Naive B cell (primary cell): Measurements from ENCODE around the gene HAL. TPM values are rescaled to one million over a fixed set of nuclear protein-coding genes. Genes with fewer than 3 reads are reported as not detected.
A peak's percentile ranks its signal among the peaks of the same experiment; 100 is the strongest.

ENCODE experiments used
- ATAC-seq, 2 donors: fragments of 150-1000 bp; cut with Tn5 transposase; 2 replicates each; pipeline ENCODE4 v1.10.0; 2021; ENCODE audit warnings: low read depth in 2 of 2, mild to moderate bottlenecking in 2 of 2, moderate library complexity in 2 of 2
- DNase-seq: peaks from one replicate; pipeline ENCODE4 v3.0.0; 2022
- H3K27ac Mint-ChIP-seq, 6 donors: one replicate each; pipeline ENCODE4 v1.8.0; 2020 to 2022; ENCODE audit warnings: mild to moderate bottlenecking in 6 of 6, mixed read lengths in 6 of 6, moderate library complexity in 5 of 6, inconsistent platforms in 2 of 6
- H3K27me3 Mint-ChIP-seq, 3 donors: one replicate each; pipeline ENCODE4 v1.8.0; 2021 to 2022; ENCODE audit warnings: mixed read lengths in 3 of 3, mild to moderate bottlenecking in 1 of 3
- H3K36me3 Mint-ChIP-seq, 2 donors: one replicate each; pipeline ENCODE4 v1.8.0; 2020 to 2022; ENCODE audit warnings: mixed read lengths in 2 of 2, inconsistent platforms in 1 of 2, mild to moderate bottlenecking in 1 of 2
- H3K4me1 Mint-ChIP-seq, 3 donors: one replicate each; pipeline ENCODE4 v1.8.0; 2020 to 2022; ENCODE audit warnings: mixed read lengths in 3 of 3, inconsistent platforms in 1 of 3, mild to moderate bottlenecking in 1 of 3, moderate library complexity in 1 of 3
- H3K4me3 Mint-ChIP-seq, 8 donors: one replicate each; pipeline ENCODE4 v1.8.0; 2020 to 2022; ENCODE audit warnings: mild to moderate bottlenecking in 8 of 8, mixed read lengths in 8 of 8, moderate library complexity in 8 of 8, inconsistent platforms in 2 of 8
- H3K9me3 Mint-ChIP-seq, 7 donors: one replicate each; pipeline ENCODE4 v1.8.0; 2020 to 2022; ENCODE audit warnings: mixed read lengths in 7 of 7, mild to moderate bottlenecking in 5 of 7, inconsistent platforms in 2 of 7, moderate library complexity in 1 of 7
- polyA plus RNA-seq, 6 donors: library from polyadenylated mRNA; unstranded; fragments of 300-500 nt; fragmentation: Illumina TruSeq; gene quantifications; one replicate each; pipeline ENCODE4 v1.2.3, GENCODE V29; 2021; ENCODE audit warnings: low read depth in 6 of 6

HAL gene
- polyA plus RNA-seq, 6 donors from 2014 or later: 0.36 to 1.4 (median 0.75) TPM; not detected in 2

DNA sequence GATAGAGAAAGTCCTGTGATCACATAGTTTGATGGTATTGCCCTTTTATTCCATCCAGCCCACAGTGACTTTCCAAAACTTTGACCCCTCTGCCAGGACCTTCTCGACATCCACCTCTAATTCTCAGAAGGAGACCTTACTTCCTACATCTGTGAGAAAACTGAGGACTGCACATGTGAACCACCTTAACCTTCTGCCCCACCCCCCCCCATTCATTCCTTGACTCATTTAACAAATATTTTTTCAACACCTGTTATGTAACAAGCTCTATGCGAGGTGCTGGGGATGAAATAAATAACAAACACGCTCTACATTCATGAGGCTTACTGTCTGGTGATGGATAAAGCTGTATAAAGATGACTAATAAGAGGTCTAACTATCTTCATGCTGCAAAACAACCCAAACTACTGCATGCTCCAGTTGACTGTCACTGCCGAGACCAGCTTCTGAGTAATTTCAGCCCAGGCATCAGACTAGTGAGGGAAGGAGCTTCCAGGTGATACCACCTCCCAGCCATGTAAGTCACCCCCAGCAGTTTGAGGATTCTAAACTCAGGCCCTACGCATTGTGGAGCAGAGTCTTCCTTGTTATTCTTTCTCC is 1.9 kb upstream of the HAL start:
- Mint-ChIP-seq H3K36me3 (peaks cover 12 to 19% of the 10 kb centered on the region in 2 donors), H3K4me3 (no peak overlapping the region), H3K4me1 (peaks cover 10 to 15% (median 13%) of the 10 kb centered on the region in 3 donors), H3K27me3 (no peaks in the 10 kb centered on the region), H3K27ac (peak overlapping the region in 2 of 6 donors; percentile 8 to 61), H3K9me3 (no peaks in the 10 kb centered on the region)
- ATAC-seq: no peak
- DNase-seq: no peak

DNA sequence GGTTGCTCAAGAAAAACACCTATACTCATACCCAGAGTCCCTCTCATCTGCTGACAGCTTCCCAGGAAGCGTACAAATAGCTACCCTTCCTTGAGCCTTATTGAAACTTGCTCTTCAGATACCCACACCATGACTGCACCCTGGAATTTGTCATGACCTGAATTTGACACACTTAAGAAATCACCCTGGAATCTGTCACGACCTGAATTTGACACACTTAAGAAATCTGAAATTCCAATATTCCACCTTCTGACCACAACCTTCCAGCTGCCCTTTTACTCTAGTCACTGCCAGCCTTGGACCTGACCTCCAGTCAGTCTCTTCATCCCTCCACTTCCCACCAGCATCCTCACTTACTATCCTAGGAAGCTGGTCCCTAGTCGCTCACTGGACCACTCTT is 1.1 kb upstream of the HAL start:
- Mint-ChIP-seq H3K4me1 (peaks cover 10 to 15% (median 13%) of the 10 kb centered on the region in 3 donors), H3K27me3 (no peaks in the 10 kb centered on the region), H3K4me3 (no peak overlapping the region), H3K36me3 (peaks cover 5 to 24% of the 10 kb centered on the region in 2 donors), H3K27ac (peak overlapping the region in 1 of 6 donors; percentile 11), H3K9me3 (no peaks in the 10 kb centered on the region)
- ATAC-seq (no peak), DNase-seq (no peak)

DNA sequence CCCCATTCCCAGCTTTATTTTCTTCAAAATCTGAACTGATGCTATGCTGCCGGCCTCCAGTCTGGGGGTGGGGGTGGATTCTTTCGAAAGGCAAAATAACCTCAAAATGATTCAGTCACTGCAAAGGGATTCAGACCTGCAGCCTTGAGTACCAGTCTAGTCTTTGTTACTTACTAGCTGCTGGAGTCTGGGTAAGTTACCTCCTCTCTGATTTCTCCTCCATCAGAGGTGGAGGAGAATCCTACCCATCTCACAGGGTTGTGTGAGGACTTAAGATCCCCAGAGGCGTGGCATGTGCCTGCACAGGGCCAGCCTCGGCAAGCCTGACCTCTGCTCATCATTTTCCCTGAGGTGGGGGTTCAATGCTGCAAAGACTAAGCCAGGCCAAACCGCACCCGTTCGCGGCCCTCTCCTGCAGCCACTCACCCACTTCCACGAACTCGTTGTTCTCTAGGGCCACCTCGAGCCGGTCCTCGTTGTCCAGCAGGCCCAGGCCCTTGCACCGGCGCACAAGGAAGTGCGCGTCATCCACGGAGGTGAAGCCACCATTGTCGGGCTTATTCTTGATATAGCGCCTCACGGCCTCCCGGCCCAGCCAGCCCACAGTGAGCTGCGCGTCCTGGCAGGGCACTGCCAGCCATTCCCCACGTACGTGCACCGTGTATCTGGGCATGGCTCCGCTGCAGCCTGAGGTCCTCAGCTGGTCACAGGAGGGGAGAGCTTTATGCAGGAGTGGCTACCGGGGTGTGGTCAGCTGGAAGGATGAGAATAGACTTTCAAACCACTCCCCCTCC is 709 bp downstream of the HAL start:
- Mint-ChIP-seq H3K4me1 (peaks cover 10 to 15% (median 13%) of the 10 kb centered on the region in 3 donors), H3K27me3 (no peaks in the 10 kb centered on the region), H3K27ac (peak overlapping the region in 2 of 6 donors; percentile 1 to 59), H3K36me3 (peaks cover 5 to 16% of the 10 kb centered on the region in 2 donors), H3K9me3 (no peaks in the 10 kb centered on the region), H3K4me3 (no peak overlapping the region)
- DNase-seq (no peak), ATAC-seq (no peak)

DNA sequence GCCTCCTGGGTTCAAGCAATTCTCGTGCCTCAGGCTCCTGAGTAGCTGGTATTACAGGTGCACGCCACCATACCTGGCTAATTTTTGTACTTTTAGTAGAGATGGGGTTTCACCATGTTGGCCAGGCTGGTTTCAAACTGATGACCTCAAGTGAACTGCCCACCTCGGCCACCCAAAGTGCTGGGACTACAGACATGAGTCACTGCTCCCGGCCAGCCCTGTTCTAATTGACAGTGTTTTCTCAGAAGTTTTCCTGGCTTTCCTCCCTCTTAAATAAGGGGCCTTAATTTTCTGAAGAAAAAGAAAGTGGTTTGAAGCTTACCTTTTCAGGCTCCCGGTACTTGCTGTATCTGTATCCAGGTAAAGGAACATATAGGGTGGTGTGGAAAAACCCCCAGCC is 1.7 kb downstream of the HAL start:
- ATAC-seq (no peak), DNase-seq (no peak)
- H3K4me3 Mint-ChIP-seq: no peak overlapping the region
- peaks cover 9 to 13% (median 10%) of the 10 kb centered on the region in 3 donors for H3K4me1 Mint-ChIP-seq
- no peaks in the 10 kb centered on the region for H3K9me3 Mint-ChIP-seq
- H3K27me3 Mint-ChIP-seq: no peaks in the 10 kb centered on the region
- no peak overlapping the region for H3K27ac Mint-ChIP-seq
- H3K36me3 Mint-ChIP-seq: peaks cover 5 to 16% of the 10 kb centered on the region in 2 donors

DNA sequence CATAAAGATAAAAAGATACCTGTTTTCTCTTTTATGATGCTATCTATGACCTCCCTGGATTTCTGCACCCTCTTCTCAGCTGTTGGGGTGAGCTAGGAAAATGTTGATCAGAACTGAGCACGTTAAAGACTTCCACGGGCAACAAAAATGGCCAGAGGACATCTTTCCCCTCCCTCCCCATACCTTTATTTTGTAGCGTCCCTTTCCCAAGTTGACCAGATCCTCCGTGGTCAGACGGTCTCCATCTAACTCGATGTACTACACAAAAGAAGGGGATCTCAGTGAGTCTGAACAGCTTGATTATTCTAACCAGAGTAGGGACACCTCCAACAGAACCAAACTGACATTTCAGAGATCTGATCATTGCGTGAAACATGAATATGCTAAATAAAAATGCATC is 2.2 kb downstream of the HAL start:
- no peak overlapping the region for H3K4me3 Mint-ChIP-seq
- H3K9me3 Mint-ChIP-seq: no peaks in the 10 kb centered on the region
- H3K27me3 Mint-ChIP-seq: no peaks in the 10 kb centered on the region

DNA sequence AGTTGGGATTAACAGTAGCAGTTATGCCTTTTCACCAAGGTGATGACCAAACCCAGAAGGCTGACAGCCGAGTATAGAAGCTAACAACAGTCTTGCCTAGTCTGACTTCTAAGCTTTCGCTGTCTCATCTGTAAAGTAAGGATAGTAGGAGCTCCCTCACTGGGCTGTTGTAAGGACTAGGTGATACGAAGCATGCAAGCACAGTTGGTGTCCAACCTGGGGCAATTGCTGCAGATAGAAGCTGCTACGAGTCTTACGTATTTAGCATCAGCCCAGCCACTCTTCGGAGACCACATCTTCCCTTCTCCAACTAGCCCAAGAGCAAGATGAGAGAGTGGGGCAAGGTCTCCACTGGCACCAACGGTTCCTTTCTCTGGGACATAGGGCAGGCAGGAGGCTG is 6.0 kb downstream of the HAL start:
- no peaks in the 10 kb centered on the region for H3K27me3 Mint-ChIP-seq
- no peaks in the 10 kb centered on the region for H3K9me3 Mint-ChIP-seq
- ATAC-seq (no peak), DNase-seq (no peak)
- peaks cover 0 to 7% (median 0%) of the 10 kb centered on the region in 3 donors for H3K4me1 Mint-ChIP-seq
- H3K4me3 Mint-ChIP-seq: no peak overlapping the region
- peaks cover 5 to 17% of the 10 kb centered on the region in 2 donors for H3K36me3 Mint-ChIP-seq
- peak overlapping the region in 1 of 6 donors; percentile 45 for H3K27ac Mint-ChIP-seq

More for the DNA sequence above, 2.2 kb downstream of the HAL start:
- no peak overlapping the region for H3K27ac Mint-ChIP-seq
- H3K4me1 Mint-ChIP-seq: peaks cover 6 to 9% (median 8%) of the 10 kb centered on the region in 3 donors
- ATAC-seq: no peak
- peaks cover 5 to 18% of the 10 kb centered on the region in 2 donors for H3K36me3 Mint-ChIP-seq
- DNase-seq: no peak

DNA sequence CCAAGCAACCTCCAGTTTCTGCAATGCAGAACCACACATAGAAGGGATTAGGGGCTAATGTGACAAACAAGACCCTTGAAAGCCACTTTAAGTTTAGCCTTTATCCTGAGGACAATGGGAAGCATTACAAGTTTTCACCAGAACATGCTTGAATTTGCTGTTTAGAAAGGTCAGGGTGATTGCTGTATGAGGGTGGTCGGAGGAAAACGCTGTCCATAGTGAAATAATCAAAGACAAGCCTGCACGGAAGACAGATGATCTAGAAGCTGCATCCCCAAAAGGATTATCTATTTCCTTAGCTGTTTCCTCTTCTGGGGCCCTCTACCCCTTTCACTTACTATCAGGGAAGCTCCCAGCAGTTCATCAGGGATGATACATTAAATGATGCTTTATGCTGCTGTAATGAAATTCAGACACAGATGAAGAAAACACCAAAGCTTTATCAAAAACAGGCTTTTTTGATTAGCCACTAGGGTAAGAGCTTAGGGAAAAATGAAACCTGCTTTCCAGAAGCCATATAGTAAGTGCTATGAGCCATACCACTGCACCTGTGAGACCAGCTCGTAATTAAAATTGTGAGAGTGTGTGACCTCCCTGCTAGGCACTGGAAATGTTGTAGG is 6.5 kb downstream of the HAL start:
- H3K27me3 Mint-ChIP-seq: no peaks in the 10 kb centered on the region
- ATAC-seq: no peak
- no peak overlapping the region for H3K4me3 Mint-ChIP-seq
- no peak overlapping the region for H3K27ac Mint-ChIP-seq
- DNase-seq: no peak
- no peaks in the 10 kb centered on the region for H3K9me3 Mint-ChIP-seq
- peaks cover 5 to 17% of the 10 kb centered on the region in 2 donors for H3K36me3 Mint-ChIP-seq
- H3K4me1 Mint-ChIP-seq: peaks cover 0 to 7% (median 0%) of the 10 kb centered on the region in 3 donors

DNA sequence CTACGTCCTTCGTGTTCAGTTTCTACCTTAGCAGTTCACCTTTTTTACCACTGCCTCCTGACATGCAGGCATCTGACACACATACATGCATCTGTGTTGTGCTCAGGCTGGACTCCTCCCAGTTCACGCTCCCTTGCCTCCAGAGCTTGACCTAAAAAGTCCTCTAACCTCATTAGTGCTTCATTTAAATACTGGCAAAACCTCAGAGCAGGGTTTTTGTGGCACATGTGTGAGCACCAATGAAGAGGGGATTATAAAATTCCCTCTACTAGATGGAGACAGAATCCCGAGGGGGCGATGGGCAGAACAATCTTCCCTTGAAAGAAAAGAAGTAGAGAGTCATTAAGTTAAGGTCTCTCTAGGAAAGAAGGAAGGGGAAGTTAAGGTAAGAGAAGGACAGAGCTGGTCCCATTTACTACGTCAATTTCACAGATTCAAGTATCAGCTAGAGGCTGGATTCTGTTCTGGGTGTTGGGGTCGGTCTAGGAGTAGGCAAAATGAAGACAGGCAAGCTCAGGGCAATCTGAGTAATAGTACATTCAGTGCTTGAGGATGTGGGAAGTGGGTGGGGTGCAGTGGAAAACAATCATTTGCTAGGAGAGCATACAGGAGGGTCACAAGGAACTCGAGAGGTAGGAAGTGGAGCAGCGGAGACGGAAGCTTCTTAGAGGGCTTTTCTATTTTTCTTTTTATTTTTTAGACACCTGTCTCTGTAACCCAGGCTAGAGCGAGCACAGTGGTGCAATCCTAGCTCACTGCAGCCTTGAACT is 7.5 kb downstream of the HAL start:
- Mint-ChIP-seq H3K36me3 (peaks cover 5 to 17% of the 10 kb centered on the region in 2 donors), H3K27me3 (no peaks in the 10 kb centered on the region), H3K4me1 (peaks cover 0 to 7% (median 0%) of the 10 kb centered on the region in 3 donors), H3K9me3 (no peaks in the 10 kb centered on the region), H3K4me3 (no peak overlapping the region), H3K27ac (no peak overlapping the region)
- DNase-seq (no peak), ATAC-seq (no peak)

DNA sequence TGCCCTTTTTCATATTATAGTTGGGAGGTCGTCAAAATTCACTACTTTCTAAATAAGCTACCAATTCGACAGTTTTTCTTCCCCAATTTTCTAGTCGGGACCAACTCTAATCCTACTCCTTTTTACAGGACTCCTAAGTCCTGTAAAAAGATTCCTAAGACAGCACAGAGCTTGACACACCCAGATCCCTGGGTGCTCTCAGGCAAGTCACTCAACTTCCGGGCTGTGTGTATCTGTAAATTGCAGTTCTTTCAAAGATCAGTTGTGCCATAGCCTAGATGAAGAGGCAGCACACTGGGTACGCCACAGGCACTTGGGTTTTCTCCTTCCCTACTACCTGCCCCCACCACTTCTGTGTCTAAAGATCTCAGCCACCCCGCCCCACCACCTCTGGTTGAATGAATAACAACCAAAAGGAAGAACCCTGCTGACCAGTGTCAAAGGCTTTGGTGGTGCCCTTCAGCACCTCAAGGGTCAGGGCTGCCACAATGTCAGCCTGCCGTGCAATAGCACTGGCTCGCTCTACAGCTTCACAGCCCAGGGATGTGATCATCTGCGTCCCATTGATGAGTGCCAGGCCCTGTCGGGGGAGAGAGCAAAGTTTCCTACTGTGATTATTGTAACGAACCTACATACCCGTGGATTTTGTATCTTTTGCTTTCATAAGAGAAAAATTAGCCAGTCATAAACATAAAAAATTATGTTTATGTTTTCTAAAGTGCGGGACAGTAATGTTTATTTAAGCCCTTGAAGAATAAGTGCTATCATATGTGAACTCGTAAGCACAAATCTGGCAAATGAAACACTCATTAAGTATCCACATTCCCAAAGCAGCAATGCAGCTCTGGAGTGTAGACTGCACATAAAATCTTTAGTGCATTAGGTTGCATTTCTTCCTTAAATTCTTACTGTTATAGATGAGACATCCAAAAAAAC is 9.2 kb downstream of the HAL start:
- Mint-ChIP-seq H3K4me3 (no peak overlapping the region), H3K27me3 (no peaks in the 10 kb centered on the region), H3K36me3 (peaks cover 5 to 8% of the 10 kb centered on the region in 2 donors)

DNA sequence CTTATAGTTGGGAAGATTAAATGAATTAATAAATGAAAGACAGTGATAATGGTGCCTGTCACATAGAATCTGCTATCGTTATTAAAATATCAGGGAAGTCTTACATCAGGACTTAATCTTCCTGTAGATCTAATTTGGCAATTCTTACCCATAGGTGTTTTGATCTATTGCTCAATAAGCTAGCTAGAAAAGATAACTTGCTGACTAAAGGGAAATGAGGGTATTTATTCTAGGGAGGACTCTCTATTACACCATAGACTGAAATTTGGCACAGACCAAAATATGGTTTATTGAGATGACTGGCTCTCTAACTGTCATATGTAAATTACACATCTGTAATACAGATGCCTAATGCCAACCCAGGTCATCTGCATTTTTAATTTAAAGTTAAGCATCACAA is 11.5 kb downstream of the HAL start:
- Mint-ChIP-seq H3K27ac (no peak overlapping the region), H3K4me1 (peaks cover 0 to 7% (median 0%) of the 10 kb centered on the region in 3 donors), H3K9me3 (no peaks in the 10 kb centered on the region), H3K36me3 (peaks cover 5 to 8% of the 10 kb centered on the region in 2 donors), H3K4me3 (no peak overlapping the region), H3K27me3 (no peaks in the 10 kb centered on the region)
- no peak for DNase-seq
- ATAC-seq: no peak

More for the DNA sequence above, 9.2 kb downstream of the HAL start:
- ATAC-seq (no peak), DNase-seq (no peak)
- Mint-ChIP-seq H3K9me3 (no peaks in the 10 kb centered on the region), H3K27ac (peak overlapping the region in 1 of 6 donors; percentile 12), H3K4me1 (peaks cover 0 to 7% (median 0%) of the 10 kb centered on the region in 3 donors)

DNA sequence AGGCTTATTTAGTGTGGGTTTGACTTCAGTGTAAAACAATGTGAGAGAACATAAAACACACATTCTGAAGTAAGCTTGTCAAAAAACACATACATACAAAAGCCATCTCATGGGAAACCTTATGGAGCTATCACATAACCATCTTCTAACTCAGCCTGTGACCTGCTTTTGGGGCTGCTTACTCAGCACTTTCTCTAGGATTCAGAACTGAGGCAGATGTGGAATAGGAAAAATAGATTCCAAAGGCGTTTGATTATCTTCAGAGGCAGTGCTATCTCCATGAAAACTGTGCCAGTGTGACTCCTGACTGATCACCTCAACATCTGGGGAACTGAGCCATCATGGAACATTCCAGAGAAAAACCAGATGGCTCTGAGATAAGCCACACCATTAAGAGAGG is 13.5 kb downstream of the HAL start:
- H3K9me3 Mint-ChIP-seq: no peaks in the 10 kb centered on the region
- H3K4me1 Mint-ChIP-seq: no peaks in the 10 kb centered on the region
- no peaks in the 10 kb centered on the region for H3K27me3 Mint-ChIP-seq
- DNase-seq (no peak), ATAC-seq (no peak)
- H3K27ac Mint-ChIP-seq: peak overlapping the region in 1 of 6 donors; percentile 35
- no peaks in the 10 kb centered on the region for H3K36me3 Mint-ChIP-seq
- H3K4me3 Mint-ChIP-seq: no peak overlapping the region

DNA sequence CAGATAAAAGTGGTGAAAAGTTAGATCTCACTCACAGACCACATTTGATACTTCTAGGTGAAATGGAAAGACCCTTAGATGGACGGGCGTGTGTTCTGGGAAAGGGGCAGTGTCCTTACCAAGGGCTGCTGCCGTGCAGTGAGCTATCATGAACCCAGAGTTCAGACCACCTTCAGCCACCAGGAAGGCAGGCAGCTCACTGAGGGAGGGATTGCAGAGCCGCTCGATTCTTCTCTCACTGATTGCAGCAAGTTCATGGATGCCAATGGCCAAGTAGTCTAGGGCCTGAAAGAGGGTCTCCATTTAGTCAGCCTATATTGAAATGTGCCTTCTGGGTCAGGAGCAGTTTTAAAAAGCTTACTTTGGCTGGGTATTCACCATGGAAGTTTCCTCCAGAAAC is 15.7 kb downstream of the HAL start:
- peaks cover 0 to 8% of the 10 kb centered on the region in 2 donors for H3K36me3 Mint-ChIP-seq
- no peaks in the 10 kb centered on the region for H3K9me3 Mint-ChIP-seq
- no peaks in the 10 kb centered on the region for H3K4me1 Mint-ChIP-seq
- DNase-seq (no peak), ATAC-seq (no peak)
- no peaks in the 10 kb centered on the region for H3K27me3 Mint-ChIP-seq
- no peak overlapping the region for H3K27ac Mint-ChIP-seq
- H3K4me3 Mint-ChIP-seq: no peak overlapping the region
